Muscle of leg (tissue), 11 donors: Measurements from ENCODE around the gene POLRMT. TPM values are rescaled to one million over a fixed set of nuclear protein-coding genes. Genes with fewer than 3 reads are reported as not detected.
A peak's percentile ranks its signal among the peaks of the same experiment; 100 is the strongest.

Experiments
- DNase-seq: peaks from one replicate; pipeline ENCODE4 v3.0.0; 2013
- H3K27ac ChIP-seq: one replicate; pipeline ENCODE4 v1.5.1; 2013; ENCODE audit warnings: mild to moderate bottlenecking, low read length, control low read depth
- H3K27me3 ChIP-seq: one replicate; pipeline ENCODE4 v1.6.1; 2013; ENCODE audit warnings: low read length; ENCODE audit not compliant: control insufficient read depth, insufficient read depth
- H3K36me3 ChIP-seq: one replicate; pipeline ENCODE4 v1.6.1; 2013; ENCODE audit warnings: low read length; ENCODE audit not compliant: control insufficient read depth, insufficient read depth
- H3K4me1 ChIP-seq: one replicate; pipeline ENCODE4 v1.6.1; 2013; ENCODE audit warnings: low read length; ENCODE audit not compliant: control insufficient read depth, insufficient read depth
- H3K4me3 ChIP-seq: one replicate; pipeline ENCODE4 v1.5.1; 2013; ENCODE audit warnings: low read length, control low read depth
- H3K9me3 ChIP-seq: replicated peaks from 2 replicates; pipeline ENCODE4 v1.6.1; 2013; ENCODE audit warnings: low read depth, low read length; ENCODE audit not compliant: control insufficient read depth
- WGBS: methylation state at CpG from one replicate; pipeline ENCODE4 v1.1.5; 2013; ENCODE audit warnings: missing lambda C conversion rate; ENCODE audit not compliant: insufficient coverage; 5-methylcytosine and 5-hydroxymethylcytosine counted together
- polyA plus RNA-seq, 8 donors: library from polyadenylated mRNA; unstranded; fragments of 120-200 nt; gene quantifications; one replicate each; pipeline versions ENCODE4 v1.2.1 to v1.2.3, GENCODE V29; 2013; ENCODE audit warnings: inconsistent platforms in 1 of 8, low replicate concordance in 1 of 8; ENCODE audit not compliant: insufficient read length in 8 of 8, insufficient read depth in 1 of 8
- total RNA-seq: library from RNA; stranded (reverse); fragments of 120-200 nt; gene quantifications from one replicate; pipeline ENCODE4 v1.2.4, GENCODE V29; 2013

POLRMT gene
- total and polyA plus RNA-seq, 9 donors: 28.6 to 42.7 (median 34.0) TPM

DNA sequence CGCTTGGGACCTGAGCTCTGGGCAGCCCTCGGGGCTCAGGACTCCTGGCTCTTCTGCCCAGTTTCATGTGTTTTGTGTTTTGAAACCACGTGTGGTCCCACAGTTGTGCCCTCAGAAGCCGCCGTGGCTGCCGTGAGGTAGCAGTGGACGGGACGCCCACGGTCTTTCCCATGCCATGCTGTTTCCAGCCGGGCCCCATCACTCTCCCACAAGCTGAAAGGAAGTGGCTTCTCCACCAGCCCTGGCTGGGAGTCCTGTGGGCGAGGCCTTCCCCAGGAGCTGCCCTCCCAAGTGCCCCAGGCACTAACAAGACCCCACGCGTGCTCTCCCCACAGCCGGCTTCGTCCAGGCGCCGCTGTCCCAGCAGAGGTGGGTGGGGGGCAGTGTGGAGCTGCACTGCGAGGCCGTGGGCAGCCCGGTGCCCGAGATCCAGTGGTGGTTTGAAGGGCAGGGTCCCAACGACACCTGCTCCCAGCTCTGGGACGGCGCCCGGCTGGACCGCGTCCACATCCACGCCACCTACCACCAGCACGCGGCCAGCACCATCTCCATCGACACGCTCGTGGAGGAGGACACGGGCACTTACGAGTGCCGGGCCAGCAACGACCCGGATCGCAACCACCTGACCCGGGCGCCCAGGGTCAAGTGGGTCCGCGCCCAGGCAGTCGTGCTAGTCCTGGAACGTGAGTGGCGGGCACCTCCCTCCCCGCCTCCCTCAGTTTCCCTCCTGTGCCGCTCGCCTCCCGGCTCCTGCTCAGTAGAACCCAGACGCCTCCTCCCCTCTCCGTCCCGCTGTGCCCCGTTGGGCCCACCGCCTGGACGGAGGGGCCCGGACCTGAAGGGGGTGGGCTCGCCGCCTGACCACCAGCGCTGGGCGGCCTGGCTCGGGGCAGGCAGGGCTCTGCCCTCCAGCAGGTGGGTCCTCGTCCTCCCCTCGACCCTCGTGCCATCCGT lies 55.6 kb downstream of the POLRMT start:
- H3K4me3 ChIP-seq: no peak overlapping the region
- H3K4me1 ChIP-seq: peaks cover 31% of the 10 kb centered on the region
- peaks cover 51% of the 10 kb centered on the region for H3K36me3 ChIP-seq
- H3K27ac ChIP-seq: no peak overlapping the region
- H3K27me3 ChIP-seq: no peaks in the 10 kb centered on the region
- WGBS: 84% methylated on average over 55 of the region's 66 CpGs
- no peak for DNase-seq
- no peaks in the 10 kb centered on the region for H3K9me3 ChIP-seq

DNA sequence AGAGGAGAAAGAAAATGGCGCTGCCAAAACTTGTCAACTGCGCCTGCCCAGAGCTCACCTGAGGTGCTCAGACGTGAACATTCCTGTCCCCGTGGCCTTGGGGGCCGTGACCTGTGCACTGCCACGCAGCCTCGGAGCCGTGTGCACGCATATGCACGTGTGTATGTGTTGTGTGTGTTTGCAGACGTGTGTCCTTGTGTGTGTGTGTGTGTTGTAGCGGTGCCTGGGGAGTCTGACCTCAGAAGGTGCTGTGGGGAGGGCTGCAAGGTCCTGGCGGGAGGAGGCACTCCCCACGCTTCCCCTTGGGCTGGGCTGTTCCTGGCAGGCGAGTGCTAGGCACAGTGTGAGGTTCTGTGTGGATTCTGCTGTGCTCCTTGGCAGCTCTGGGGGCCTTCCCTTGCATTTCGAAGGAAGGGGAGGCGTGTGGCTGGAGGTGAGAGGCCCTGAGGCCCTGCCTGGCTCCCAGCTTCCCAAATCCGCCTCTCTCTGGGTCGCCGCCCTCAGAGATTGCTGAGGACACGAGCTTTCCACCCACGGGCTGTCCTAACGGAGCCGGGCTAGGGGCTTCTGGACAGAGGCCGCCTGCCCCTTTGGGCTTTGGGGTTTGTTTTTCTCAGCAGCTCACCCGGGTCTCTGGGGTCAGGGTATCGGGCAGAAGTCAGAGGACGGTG lies 56.4 kb downstream of the POLRMT start:
- 68% methylated on average over 21 of the region's 28 CpGs for WGBS
- Histone ChIP-seq H3K27me3 (no peaks in the 10 kb centered on the region), H3K4me1 (peaks cover 32% of the 10 kb centered on the region), H3K4me3 (no peak overlapping the region), H3K9me3 (no peaks in the 10 kb centered on the region), H3K27ac (no peak overlapping the region), H3K36me3 (peaks cover 45% of the 10 kb centered on the region)
- DNase-seq: no peak

DNA sequence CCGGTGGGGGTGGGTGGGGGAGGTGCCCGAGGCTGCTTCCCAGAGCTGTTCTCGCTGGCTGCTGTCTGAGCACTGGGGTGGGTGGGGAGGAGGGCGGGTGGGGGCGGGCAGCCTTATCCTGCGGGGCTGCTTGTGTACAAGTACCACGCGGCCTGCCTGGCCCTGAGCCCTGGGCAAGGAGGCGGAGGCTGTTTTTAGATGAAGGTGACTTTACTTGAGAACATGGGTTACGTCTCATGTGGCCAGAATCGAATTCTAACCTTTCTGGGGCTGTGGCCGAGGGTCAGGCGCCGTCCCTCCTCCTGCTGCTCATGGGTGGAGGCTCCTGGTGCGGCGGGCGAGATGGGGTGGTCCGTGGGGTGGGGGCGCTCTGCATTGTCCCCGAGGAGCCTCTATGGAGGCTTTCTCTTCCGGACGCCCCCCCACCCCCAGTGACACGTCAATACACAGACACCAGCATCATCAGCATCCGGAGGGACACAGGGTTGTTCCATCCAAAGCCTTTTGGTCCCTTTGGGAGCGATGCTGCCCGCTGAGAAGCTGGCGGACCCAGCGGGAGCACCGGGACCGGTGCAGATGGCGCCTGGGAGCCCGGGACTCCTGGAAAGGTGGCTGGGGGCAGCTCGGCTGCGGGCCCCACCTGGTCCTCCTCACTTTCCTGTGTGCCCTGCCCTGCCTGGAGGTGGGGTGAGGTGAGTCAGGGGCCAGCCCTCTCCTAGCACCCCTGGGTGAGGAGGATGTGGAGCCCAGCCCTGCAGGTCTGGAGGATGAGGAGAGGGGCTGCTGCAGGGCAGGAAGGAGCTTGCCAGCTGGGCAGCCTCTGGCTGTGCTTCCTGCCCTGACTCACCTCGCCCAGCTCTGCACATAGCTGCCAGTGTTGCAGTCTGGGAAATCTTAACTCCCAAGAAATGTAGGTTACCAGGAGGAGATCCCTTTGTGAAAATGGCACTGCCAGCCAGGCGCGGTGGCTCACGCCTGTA lies 57.5 kb downstream of the POLRMT start:
- Histone ChIP-seq H3K4me3 (no peak overlapping the region), H3K27me3 (peaks cover 8% of the 10 kb centered on the region), H3K27ac (no peak overlapping the region), H3K9me3 (no peaks in the 10 kb centered on the region), H3K36me3 (peaks cover 36% of the 10 kb centered on the region), H3K4me1 (peaks cover 42% of the 10 kb centered on the region)
- WGBS: 61% methylated on average over 20 of the region's 38 CpGs
- DNase-seq: no peak

DNA sequence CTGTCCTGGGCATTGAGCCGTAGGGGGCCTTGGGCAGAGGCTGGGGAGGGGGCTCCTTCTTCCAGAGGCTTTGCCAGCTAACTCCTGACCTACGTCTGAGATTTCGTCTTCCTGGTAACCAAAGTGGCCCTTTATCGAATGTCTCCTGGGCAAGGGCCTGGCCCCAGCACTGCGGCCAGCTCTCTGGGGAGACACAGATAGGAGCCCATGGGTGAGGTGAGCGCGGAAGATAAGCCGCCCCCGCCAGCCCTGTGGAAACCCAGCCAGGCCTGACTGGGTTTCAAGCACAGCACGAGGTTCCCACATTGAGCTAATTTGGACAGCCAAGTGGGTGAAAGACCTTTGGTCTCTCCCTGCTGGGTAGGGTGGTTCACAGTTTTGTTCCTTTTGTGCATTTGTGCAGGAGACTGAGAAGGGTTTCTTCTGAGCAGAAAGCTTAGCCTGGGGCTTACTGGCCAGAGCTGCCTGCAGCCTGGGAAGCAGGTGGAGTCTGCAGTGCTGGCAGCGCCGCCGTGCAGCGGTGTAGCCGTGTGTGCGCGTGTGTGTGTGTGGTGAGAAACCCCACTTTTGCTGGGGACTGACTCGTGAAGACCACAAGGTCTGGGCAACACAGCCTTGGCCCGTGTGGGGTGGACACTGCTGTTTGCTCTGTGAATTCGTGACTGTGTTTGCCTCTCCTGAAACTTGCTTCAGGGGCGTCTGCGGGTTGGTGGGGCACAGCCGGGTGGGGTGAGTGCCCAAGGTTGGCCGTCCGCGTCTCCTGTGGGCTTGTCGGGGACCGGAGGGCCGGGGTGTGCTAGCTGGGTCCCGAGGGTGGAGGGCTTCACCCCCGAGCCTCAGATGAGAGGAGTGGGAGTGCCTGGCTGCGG lies 58.4 kb downstream of the POLRMT start:
- H3K27ac ChIP-seq: peak overlapping the region; percentile 47
- peaks cover 44% of the 10 kb centered on the region for H3K4me1 ChIP-seq
- peak; percentile 50 for DNase-seq

DNA sequence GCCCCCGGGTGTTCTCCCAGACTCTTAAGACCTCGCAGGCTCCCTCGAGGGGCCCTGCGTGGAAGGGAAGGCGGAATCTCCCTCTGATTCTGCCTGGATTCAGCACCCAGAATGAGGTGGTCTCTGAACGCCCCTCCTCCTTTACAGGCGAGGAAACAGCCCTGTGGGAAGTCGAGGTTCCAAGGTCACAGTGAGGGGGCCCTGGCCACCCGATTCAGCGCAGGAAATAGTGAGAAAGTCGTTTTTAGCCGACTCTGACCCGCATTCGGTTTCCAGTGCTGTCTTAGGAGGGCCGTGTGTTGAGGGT lies 59.9 kb downstream of the POLRMT start:
- WGBS: 2% methylated on average over 11 of the region's 15 CpGs
- Histone ChIP-seq H3K27ac (peak overlapping the region; percentile 85), H3K4me3 (peak overlapping the region; percentile 98), H3K9me3 (no peaks in the 10 kb centered on the region), H3K27me3 (peaks cover 8% of the 10 kb centered on the region), H3K4me1 (peaks cover 44% of the 10 kb centered on the region), H3K36me3 (peaks cover 18% of the 10 kb centered on the region)
- DNase-seq: no peak

More for the DNA sequence above, 58.4 kb downstream of the POLRMT start:
- Histone ChIP-seq H3K9me3 (no peaks in the 10 kb centered on the region), H3K4me3 (peak overlapping the region; percentile 10), H3K27me3 (peaks cover 8% of the 10 kb centered on the region), H3K36me3 (peaks cover 28% of the 10 kb centered on the region)
- 31% methylated on average over 29 of the region's 32 CpGs for WGBS

DNA sequence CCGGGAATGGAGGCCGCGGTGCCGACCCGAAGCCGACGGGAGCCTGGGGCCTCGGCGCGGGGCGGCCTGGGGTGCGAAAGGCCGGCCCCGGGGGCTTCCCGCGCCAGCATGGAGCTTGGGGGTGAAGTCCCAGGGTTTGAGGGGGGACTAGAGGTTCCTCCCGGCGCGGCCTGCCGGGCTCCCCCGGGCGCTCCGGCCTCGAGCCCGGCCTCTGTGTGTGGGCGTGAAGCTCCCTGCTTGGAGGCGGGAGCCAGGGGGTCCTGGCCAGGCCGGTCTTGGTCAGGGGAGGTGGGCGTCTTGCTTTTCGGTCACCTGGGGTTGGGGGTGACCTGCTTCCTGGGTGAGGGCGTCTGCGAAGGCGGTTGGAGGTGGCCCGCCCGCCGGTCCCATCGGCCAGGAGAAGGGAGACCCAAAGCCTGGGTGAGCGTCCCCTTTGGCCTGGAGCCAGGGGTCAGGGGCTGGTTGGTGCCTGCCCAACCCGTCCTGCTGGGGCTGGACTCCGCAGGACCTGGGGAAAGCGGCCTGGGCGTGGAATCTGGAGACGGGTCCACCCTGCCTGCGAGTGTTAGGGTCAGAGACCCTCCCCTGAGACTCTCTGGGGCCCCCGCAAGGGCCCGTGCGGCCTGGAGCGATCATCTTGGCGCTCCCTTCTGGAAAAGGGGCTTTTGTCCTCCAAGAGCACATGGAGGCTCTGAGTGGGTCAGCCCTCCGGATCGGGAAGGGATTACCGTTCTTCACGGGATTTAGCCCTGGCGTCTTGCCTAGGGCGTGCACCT lies 60.4 kb downstream of the POLRMT start:
- 0% methylated on average over 49 of the region's 55 CpGs for WGBS
- H3K4me1 ChIP-seq: peaks cover 44% of the 10 kb centered on the region
- peak; percentile 78 for DNase-seq

DNA sequence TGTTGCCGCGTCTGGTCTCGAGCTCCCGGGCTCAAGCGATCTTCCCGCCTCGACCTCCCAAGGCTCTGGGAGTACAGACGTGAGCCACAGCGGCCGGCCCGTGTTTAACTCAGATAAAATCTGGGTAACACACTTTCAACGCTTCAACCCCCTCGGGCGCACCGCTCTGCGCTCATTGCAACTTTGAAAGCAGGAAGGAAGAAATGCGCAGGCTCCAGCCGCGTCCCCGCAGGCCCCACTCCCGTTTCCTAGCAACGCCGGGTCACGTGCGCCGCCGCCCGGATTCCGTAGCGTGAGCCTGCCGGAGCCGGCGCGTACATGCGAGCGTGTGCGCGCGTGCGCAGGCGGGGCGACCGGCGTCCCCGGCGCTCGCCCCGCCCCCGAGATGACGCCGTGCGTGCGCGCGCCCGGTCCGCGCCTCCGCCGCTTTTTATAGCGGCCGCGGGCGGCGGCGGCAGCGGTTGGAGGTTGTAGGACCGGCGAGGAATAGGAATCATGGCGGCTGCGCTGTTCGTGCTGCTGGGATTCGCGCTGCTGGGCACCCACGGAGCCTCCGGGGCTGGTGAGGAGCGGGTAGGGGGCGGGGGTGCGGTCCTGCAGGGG lies 61.1 kb downstream of the POLRMT start, which contains the start of gene BSG:
Gene BSG (plus strand): TSS at position 457 of the 603 bp plus-strand sequence. CDS start 39 bp downstream, at position 496.
- peaks cover 44% of the 10 kb centered on the region for H3K4me1 ChIP-seq
- WGBS: under 1% methylated on average over 76 of the region's 79 CpGs

More for the DNA sequence above, 60.4 kb downstream of the POLRMT start:
- H3K4me3 ChIP-seq: peak overlapping the region; percentile 98
- H3K9me3 ChIP-seq: no peaks in the 10 kb centered on the region
- H3K27ac ChIP-seq: peak overlapping the region; percentile 85
- H3K36me3 ChIP-seq: peaks cover 13% of the 10 kb centered on the region
- peaks cover 8% of the 10 kb centered on the region for H3K27me3 ChIP-seq

DNA sequence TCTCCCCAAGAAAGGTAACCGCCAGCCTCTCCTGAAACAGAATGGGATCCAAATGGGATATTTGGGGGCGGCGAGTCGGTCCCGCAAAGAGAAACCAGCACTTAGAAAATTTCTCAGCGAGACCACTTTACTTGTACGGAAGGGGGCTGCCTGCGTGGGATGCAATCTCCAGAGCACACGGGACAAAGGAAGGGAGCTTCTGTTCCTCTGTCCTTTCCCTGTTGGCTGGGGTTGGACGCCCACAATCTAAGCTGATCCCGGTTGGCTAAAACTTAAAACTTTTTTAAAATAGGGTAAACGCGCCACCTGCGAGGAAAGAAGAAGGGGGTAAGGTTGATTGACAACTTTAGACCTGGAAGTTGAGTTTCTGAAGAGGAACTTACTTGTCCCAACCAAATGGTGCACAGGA lies 61.8 kb downstream of the POLRMT start:
- Histone ChIP-seq H3K27ac (peak overlapping the region; percentile 93), H3K36me3 (no peaks in the 10 kb centered on the region), H3K27me3 (peaks cover 8% of the 10 kb centered on the region), H3K9me3 (no peaks in the 10 kb centered on the region), H3K4me1 (peaks cover 42% of the 10 kb centered on the region), H3K4me3 (peak overlapping the region; percentile 72)
- peak; percentile 50 for DNase-seq
- WGBS: 0% methylated on average over 8 of the region's 14 CpGs

More for the DNA sequence above, 61.1 kb downstream of the POLRMT start, which contains the start of gene BSG:
- H3K27ac ChIP-seq: peak within 1 kb of the TSS; percentile 93
- H3K36me3 ChIP-seq: peaks cover 6% of the 10 kb centered on the region
- peaks cover 8% of the 10 kb centered on the region for H3K27me3 ChIP-seq
- peak within 1 kb of the TSS; percentile 98 for H3K4me3 ChIP-seq
- H3K9me3 ChIP-seq: no peaks in the 10 kb centered on the region
- peak; percentile 99 for DNase-seq
